HCT116 (cell line): Measurements from ENCODE around the gene ATP6V1G2. TPM values are rescaled to one million over a fixed set of nuclear protein-coding genes. Genes with fewer than 3 reads are reported as not detected.

Experiments
- ATAC-seq: fragments of 200-7000 bp; cut with Tn5 transposase; 2 replicates; pipeline ENCODE4 v1.9.1; 2020; ENCODE audit warnings: mild to moderate bottlenecking, moderate library complexity
- BruUV-seq: library from RNA; stranded (reverse); fragments of 400-500 nt; replicated peaks from 2 replicates; lab custom pipeline; 2021; lab: Mats Ljungman, UMichigan
- CTCF ChIA-PET: fragments of 300-600 bp; sonication (Branson Sonifier 250); formaldehyde crosslinking; loops from one replicate; lab custom pipeline; 2021; ENCODE audit warnings: antibody characterized with exemption; lab: Charles Lee
- POLR2A ChIA-PET: fragments of 300-600, 350-600 bp; sonication (Branson Sonifier 250); formaldehyde crosslinking; loops from one replicate; lab custom pipeline; 2021; ENCODE audit warnings: antibody characterized with exemption; lab: Charles Lee
- RAD21 ChIA-PET, 2 experiments: fragments of 300-600 bp; sonication (Branson Sonifier 250); formaldehyde crosslinking; loops; one replicate each; lab custom pipeline; 2023; ENCODE audit warnings: low total read pairs in 2 of 2; ENCODE audit not compliant: uncharacterized antibody in 2 of 2, unreplicated experiment in 2 of 2, low non-redundant PET in 1 of 2; lab: Charles Lee
- DNase-seq: peaks from one replicate; pipeline ENCODE4 v3.0.0-alpha.2; 2010; ENCODE audit warnings: low read depth, low spot score
- H2AFZ ChIP-seq: fragments of 200-600 bp; shearing (Covaris generic), sonication (generic); 2 replicates; pipeline ENCODE4 v1.6.1; 2017; ENCODE audit warnings: low read depth, mixed run types, mixed read lengths, antibody characterized with exemption, low read length; ENCODE audit not compliant: poor library complexity, severe bottlenecking
- H3K27ac ChIP-seq: 2 replicates; pipeline ENCODE4 v1.5.1; 2012; ENCODE audit warnings: low read depth, low read length
- H3K27me3 ChIP-seq: fragments of 200-600 bp; sonication (generic); 2 replicates; pipeline ENCODE4 v1.6.1; 2016; ENCODE audit warnings: mixed run types, low read length, mixed read lengths; ENCODE audit not compliant: insufficient read depth
- H3K36me3 ChIP-seq, 2 experiments: fragments of 200-500 bp in 1 of 2; fragments of 200-600 bp in 1 of 2; sonication (Bioruptor generic) in 1 of 2; sonication (generic) in 1 of 2; 2 replicates each; pipeline versions ENCODE4 v1.5.1 to v1.6.1; 2014 to 2016; ENCODE audit warnings: low read length in 2 of 2, inconsistent platforms in 1 of 2, mixed read lengths in 1 of 2, mixed run types in 1 of 2; ENCODE audit not compliant: insufficient read depth in 2 of 2, control insufficient read depth in 1 of 2
- H3K4me1 ChIP-seq, 2 experiments: fragments of 200-600 bp in 1 of 2; sonication (generic) in 1 of 2; 2 replicates each; pipeline versions ENCODE4 v1.5.1 to v1.6.1; 2012 to 2017; ENCODE audit warnings: low read length in 2 of 2, inconsistent platforms in 1 of 2, mild to moderate bottlenecking in 1 of 2, mixed read lengths in 1 of 2, mixed run types in 1 of 2, moderate library complexity in 1 of 2; ENCODE audit not compliant: insufficient read depth in 2 of 2, control insufficient read depth in 1 of 2
- H3K4me2 ChIP-seq: fragments of 200-600 bp; sonication (generic); 2 replicates; pipeline ENCODE4 v1.6.1; 2017; ENCODE audit warnings: mixed run types, low read length, mixed read lengths
- H3K4me3 ChIP-seq, 2 experiments: fragments of 200-600 bp in 1 of 2; sonication (generic) in 1 of 2; replicated peaks in 1 of 2; 2 replicates each; pipeline ENCODE4 v1.5.1; 2011 to 2016; ENCODE audit warnings: low read length in 2 of 2, control low read depth in 1 of 2, low read depth in 1 of 2, mild to moderate bottlenecking in 1 of 2, mixed read lengths in 1 of 2, mixed run types in 1 of 2
- H3K79me2 ChIP-seq: fragments of 200-600 bp; sonication (generic); 2 replicates; pipeline ENCODE4 v1.6.1; 2017; ENCODE audit warnings: mild to moderate bottlenecking, mixed run types, low read length, moderate library complexity, mixed read lengths; ENCODE audit not compliant: insufficient read depth
- H3K9ac ChIP-seq: fragments of 200-600 bp; sonication (generic); 2 replicates; pipeline ENCODE4 v1.6.1; 2016; ENCODE audit warnings: low read length, mixed read lengths
- H3K9me2 ChIP-seq: fragments of 200-600 bp; sonication (generic), shearing (Covaris generic); 2 replicates; pipeline ENCODE4 v1.6.1; 2017; ENCODE audit warnings: mixed run types, mild to moderate bottlenecking, moderate library complexity; ENCODE audit not compliant: insufficient read depth
- H3K9me3 ChIP-seq, 2 experiments: fragments of 200-500 bp in 1 of 2; fragments of 200-600 bp in 1 of 2; sonication (Bioruptor generic) in 1 of 2; sonication (generic) in 1 of 2; 2 replicates each; pipeline ENCODE4 v1.6.1; 2014 to 2017; ENCODE audit warnings: low read length in 2 of 2, mixed read lengths in 2 of 2, inconsistent platforms in 1 of 2, low read depth in 1 of 2, mild to moderate bottlenecking in 1 of 2, mixed run types in 1 of 2, moderate library complexity in 1 of 2; ENCODE audit not compliant: control insufficient read depth in 1 of 2, insufficient read depth in 1 of 2
- H4K20me1 ChIP-seq: fragments of 200-600 bp; sonication (generic), shearing (Covaris generic); 2 replicates; pipeline ENCODE4 v1.6.1; 2017; ENCODE audit warnings: mixed run types, mild to moderate bottlenecking, moderate library complexity; ENCODE audit not compliant: insufficient read depth
- CBX3 ChIP-seq: IDR thresholded peaks from 2 replicates; pipeline ENCODE4 v1.6.1; 2012; ENCODE audit warnings: low read depth
- CEBPB ChIP-seq: IDR thresholded peaks from 2 replicates; pipeline ENCODE4 v1.6.1; 2012; ENCODE audit warnings: low read depth
- EGR1 ChIP-seq: IDR thresholded peaks from 2 replicates; pipeline ENCODE4 v1.6.1; 2012; ENCODE audit warnings: low read depth
- EZH2phosphoT487 ChIP-seq: fragments of 200-600 bp; IDR thresholded peaks from 2 replicates; pipeline ENCODE4 v1.6.1; 2018; ENCODE audit warnings: antibody characterized with exemption, borderline replicate concordance
- POLR2A ChIP-seq: IDR thresholded peaks from 2 replicates; pipeline ENCODE4 v1.7.0; 2011; ENCODE audit warnings: borderline replicate concordance; ENCODE audit not compliant: insufficient read depth, insufficient read length; ENCODE audit errors: extremely low read depth
- SIN3A ChIP-seq: IDR thresholded peaks from 2 replicates; pipeline ENCODE4 v1.6.1; 2012; ENCODE audit warnings: low read depth
- SRF ChIP-seq: IDR thresholded peaks from 2 replicates; pipeline ENCODE4 v1.6.1; 2012; ENCODE audit warnings: low read depth
- TCF7L2 ChIP-seq: IDR thresholded peaks from 2 replicates; pipeline ENCODE4 v1.7.0; 2011; ENCODE audit warnings: borderline replicate concordance, inconsistent platforms; ENCODE audit not compliant: insufficient read depth, insufficient read length; ENCODE audit errors: extremely low read depth
- YY1 ChIP-seq: IDR thresholded peaks from 2 replicates; pipeline ENCODE4 v1.6.1; 2011; ENCODE audit warnings: low read length, low read depth, moderate library complexity, mild to moderate bottlenecking; ENCODE audit not compliant: insufficient replicate concordance; ENCODE audit errors: extremely low read depth
- ZFX ChIP-seq: fragments of 450-650 bp; IDR thresholded peaks from 2 replicates; pipeline ENCODE4 v1.6.1; 2017
- intact Hi-C: fragments of 100-400 bp; cut with micrococcal nuclease; formaldehyde crosslinking; loops from 2 replicates; pipeline ENCODE4 v1.10.0; 2022
- total RNA-seq: library from RNA; stranded (reverse); gene quantifications from one replicate; pipeline ENCODE4 v1.2.1, GENCODE V29; 2021; ENCODE audit not compliant: unreplicated experiment
- TF ChIP-seq, protein P1 (sequence below): IDR thresholded peaks from 2 replicates; pipeline ENCODE4 v1.6.1; 2012
- TF ChIP-seq, protein P2 (sequence below), 3 experiments: fragments of 200-600 bp in 1 of 3; sonication (generic) in 1 of 3; IDR thresholded peaks in 2 of 3; conservative IDR thresholded peaks in 1 of 3; 2 replicates each; pipeline ENCODE4 v1.5.1; 2012 to 2017; ENCODE audit warnings: low read depth in 2 of 3, low read length in 2 of 3, antibody characterized with exemption in 1 of 3, borderline replicate concordance in 1 of 3, control low read depth in 1 of 3, mild to moderate bottlenecking in 1 of 3, mixed read lengths in 1 of 3, mixed run types in 1 of 3, moderate library complexity in 1 of 3; ENCODE audit not compliant: insufficient read depth in 1 of 3
- TF ChIP-seq, protein P3 (sequence below): IDR thresholded peaks from 2 replicates; pipeline ENCODE4 v1.6.1; 2011; ENCODE audit warnings: mild to moderate bottlenecking, low read length, moderate library complexity; ENCODE audit not compliant: insufficient replicate concordance; ENCODE audit errors: extremely low read depth

Gene ATP6V1G2
- total RNA-seq, 1 experiment from 2014 or later: 1.8 TPM

- Histone ChIP-seq H3K27me3 (no peaks in the 10 kb centered on the region), H3K27ac (no peak overlapping the region), H3K4me2 (no peak overlapping the region), H3K4me3 (no peak overlapping the region), H4K20me1 (no peaks in the 10 kb centered on the region), H2AFZ (no peak overlapping the region), H3K4me1 (peaks cover 4 to 15% of the 10 kb centered on the region in 2 experiments; a peak in 2 of 4 replicates), H3K79me2 (no peaks in the 10 kb centered on the region), H3K9ac (no peak overlapping the region), H3K36me3 (no peaks in the 10 kb centered on the region), H3K9me3 (no peaks in the 10 kb centered on the region), H3K9me2 (no peaks in the 10 kb centered on the region)
- no peak for ATAC-seq
- intact Hi-C loops: no loop called here
- ChIA-PET CTCF (interaction anchor here (0.7 to 7.8 kb wide), 10 partner anchors 9 to 87 kb away, joined by 3 to 70 read pairs (median 4); partner anchors contain the start of genes NCR3 and PRRC2A), POLR2A (interaction anchor here (1.4 kb wide), 1 partner anchor 13 kb away, joined by 3 read pairs; no protein-coding TSS in a partner anchor), RAD21 (no interaction called here)
- BruUV-seq: no TSS peak
- TF ChIP-seq EGR1 (no peak), CEBPB (no peak), EZH2phosphoT487 (no peak), CBX3 (no peak), POLR2A (no peak), TCF7L2 (no peak), ZFX (no peak), SRF (no peak), YY1 (no peak), SIN3A (no peak)
- TF ChIP-seq, protein P1, sequence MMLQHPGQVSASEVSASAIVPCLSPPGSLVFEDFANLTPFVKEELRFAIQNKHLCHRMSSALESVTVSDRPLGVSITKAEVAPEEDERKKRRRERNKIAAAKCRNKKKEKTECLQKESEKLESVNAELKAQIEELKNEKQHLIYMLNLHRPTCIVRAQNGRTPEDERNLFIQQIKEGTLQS: no peak
- TF ChIP-seq, protein P2, sequence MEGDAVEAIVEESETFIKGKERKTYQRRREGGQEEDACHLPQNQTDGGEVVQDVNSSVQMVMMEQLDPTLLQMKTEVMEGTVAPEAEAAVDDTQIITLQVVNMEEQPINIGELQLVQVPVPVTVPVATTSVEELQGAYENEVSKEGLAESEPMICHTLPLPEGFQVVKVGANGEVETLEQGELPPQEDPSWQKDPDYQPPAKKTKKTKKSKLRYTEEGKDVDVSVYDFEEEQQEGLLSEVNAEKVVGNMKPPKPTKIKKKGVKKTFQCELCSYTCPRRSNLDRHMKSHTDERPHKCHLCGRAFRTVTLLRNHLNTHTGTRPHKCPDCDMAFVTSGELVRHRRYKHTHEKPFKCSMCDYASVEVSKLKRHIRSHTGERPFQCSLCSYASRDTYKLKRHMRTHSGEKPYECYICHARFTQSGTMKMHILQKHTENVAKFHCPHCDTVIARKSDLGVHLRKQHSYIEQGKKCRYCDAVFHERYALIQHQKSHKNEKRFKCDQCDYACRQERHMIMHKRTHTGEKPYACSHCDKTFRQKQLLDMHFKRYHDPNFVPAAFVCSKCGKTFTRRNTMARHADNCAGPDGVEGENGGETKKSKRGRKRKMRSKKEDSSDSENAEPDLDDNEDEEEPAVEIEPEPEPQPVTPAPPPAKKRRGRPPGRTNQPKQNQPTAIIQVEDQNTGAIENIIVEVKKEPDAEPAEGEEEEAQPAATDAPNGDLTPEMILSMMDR (IDR thresholded peaks at IDR 0.05 in 2 of 3, conservative IDR thresholded peaks at IDR 0.05 in 1 of 3; ENCODE audit: borderline replicate concordance in 1 of 3, insufficient read depth in 1 of 3, low read depth in 2 of 3, low read length in 2 of 3): no peak
- TF ChIP-seq, protein P3, sequence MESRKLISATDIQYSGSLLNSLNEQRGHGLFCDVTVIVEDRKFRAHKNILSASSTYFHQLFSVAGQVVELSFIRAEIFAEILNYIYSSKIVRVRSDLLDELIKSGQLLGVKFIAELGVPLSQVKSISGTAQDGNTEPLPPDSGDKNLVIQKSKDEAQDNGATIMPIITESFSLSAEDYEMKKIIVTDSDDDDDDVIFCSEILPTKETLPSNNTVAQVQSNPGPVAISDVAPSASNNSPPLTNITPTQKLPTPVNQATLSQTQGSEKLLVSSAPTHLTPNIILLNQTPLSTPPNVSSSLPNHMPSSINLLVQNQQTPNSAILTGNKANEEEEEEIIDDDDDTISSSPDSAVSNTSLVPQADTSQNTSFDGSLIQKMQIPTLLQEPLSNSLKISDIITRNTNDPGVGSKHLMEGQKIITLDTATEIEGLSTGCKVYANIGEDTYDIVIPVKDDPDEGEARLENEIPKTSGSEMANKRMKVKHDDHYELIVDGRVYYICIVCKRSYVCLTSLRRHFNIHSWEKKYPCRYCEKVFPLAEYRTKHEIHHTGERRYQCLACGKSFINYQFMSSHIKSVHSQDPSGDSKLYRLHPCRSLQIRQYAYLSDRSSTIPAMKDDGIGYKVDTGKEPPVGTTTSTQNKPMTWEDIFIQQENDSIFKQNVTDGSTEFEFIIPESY: no peak
- DNase-seq: no peak
Measured at GRCh38 chr6:31579546-31580437, 33.4 kb upstream of the ATP6V1G2 start.
